GM21515 (cell line): ENCODE results near the gene AK4.
A peak's percentile ranks its signal among the peaks of the same experiment; 100 is the strongest.
"Not testable (repeated sequence)": the region's sequence is repeated elsewhere in the genome, so short reads cannot be mapped to it uniquely, and the experiment has no call there.

Source experiments
- ATAC-seq: cut with Tn5 transposase; IDR thresholded peaks from one replicate; pipeline ENCODE4 v1.9.1; 2021; ENCODE audit not compliant: unreplicated experiment

AK4 gene

GRCh38 chr1:65210325-65210724, 62.3 kb downstream of the AK4 start:
- ATAC-seq, result no peak

GRCh38 chr1:65211331-65211730, 63.3 kb downstream of the AK4 start:
- ATAC-seq, result no peak

GRCh38 chr1:65213271-65214023, 65.4 kb downstream of the AK4 start:
- no peak for ATAC-seq

GRCh38 chr1:65214340-65215027, 66.5 kb downstream of the AK4 start:
- ATAC-seq, result no peak

GRCh38 chr1:65216989-65217388, 69.0 kb downstream of the AK4 start:
- no peak for ATAC-seq

- ATAC-seq, result no peak
These were observed 73.8 kb downstream of the AK4 start for GRCh38 chr1:65221638-65222339.

- ATAC-seq, result no peak
These were observed 74.4 kb downstream of the AK4 start for GRCh38 chr1:65222340-65222940.

GRCh38 chr1:65224681-65225091, 76.7 kb downstream of the AK4 start:
- ATAC-seq, result no peak

GRCh38 chr1:65225179-65225578, 77.2 kb downstream of the AK4 start:
- no peak for ATAC-seq

GRCh38 chr1:65229201-65229600, 81.2 kb downstream of the AK4 start:
- no peak for ATAC-seq

GRCh38 chr1:65229754-65230339, 81.8 kb downstream of the AK4 start:
- ATAC-seq, result no peak

- peak; percentile 74 for ATAC-seq
These were observed 82.9 kb downstream of the AK4 start for GRCh38 chr1:65230731-65231481.

GRCh38 chr1:65231718-65232330, 83.8 kb downstream of the AK4 start:
- no peak for ATAC-seq

- no peak for ATAC-seq
These were observed 84.5 kb downstream of the AK4 start for GRCh38 chr1:65232461-65232990.

GRCh38 chr1:65233782-65234181, 85.8 kb downstream of the AK4 start:
- ATAC-seq, result no peak

GRCh38 chr1:65235867-65236805, 88.1 kb downstream of the AK4 start:
- ATAC-seq, result no peak

GRCh38 chr1:65237088-65237487, 89.1 kb downstream of the AK4 start:
- not testable (repeated sequence) for ATAC-seq

- no peak for ATAC-seq
These were observed 89.5 kb downstream of the AK4 start for GRCh38 chr1:65237503-65237902.

- no peak for ATAC-seq
These were observed 90.0 kb downstream of the AK4 start for GRCh38 chr1:65238010-65238409.
